GM23248 (cell line): Measurements from ENCODE around the gene HOXC6. TPM values are rescaled to one million over a fixed set of nuclear protein-coding genes. Genes with fewer than 3 reads are reported as not detected.
"Not testable (repeated sequence)": the region's sequence is repeated elsewhere in the genome, so short reads cannot be mapped to it uniquely, and the experiment has no call there.

Source experiments
- DNase-seq: peaks from one replicate; pipeline ENCODE4 v3.0.0-alpha.2; 2015
- H2AFZ ChIP-seq: fragments of 200-600 bp; sonication (generic); 2 replicates; pipeline ENCODE4 v1.6.1; 2016; ENCODE audit warnings: antibody characterized with exemption
- H3F3A ChIP-seq: fragments of 200-600 bp; sonication (generic); 2 replicates; pipeline ENCODE4 v1.6.1; 2016; ENCODE audit warnings: mild to moderate bottlenecking, antibody characterized with exemption, mixed run types; ENCODE audit not compliant: insufficient read depth
- H3K27ac ChIP-seq: fragments of 200-600 bp; sonication (generic); 2 replicates; pipeline ENCODE4 v1.5.1; 2016; ENCODE audit warnings: mild to moderate bottlenecking
- H3K27me3 ChIP-seq: fragments of 200-600 bp; sonication (generic); replicated peaks from 2 replicates; pipeline ENCODE4 v1.6.1; 2016; ENCODE audit warnings: mild to moderate bottlenecking; ENCODE audit not compliant: insufficient read depth
- H3K36me3 ChIP-seq: fragments of 200-600 bp; sonication (generic); 2 replicates; pipeline ENCODE4 v1.6.1; 2016; ENCODE audit warnings: low read depth, mild to moderate bottlenecking
- H3K4me1 ChIP-seq: fragments of 200-600 bp; sonication (generic); 2 replicates; pipeline ENCODE4 v1.6.1; 2016; ENCODE audit warnings: mild to moderate bottlenecking; ENCODE audit not compliant: insufficient read depth
- H3K4me2 ChIP-seq: fragments of 200-600 bp; sonication (generic); one replicate; pipeline ENCODE4 v1.6.1; 2016; ENCODE audit warnings: mild to moderate bottlenecking; ENCODE audit not compliant: unreplicated experiment
- H3K4me3 ChIP-seq: fragments of 200-600 bp; sonication (generic); 2 replicates; pipeline ENCODE4 v1.5.1; 2016; ENCODE audit warnings: mild to moderate bottlenecking
- H3K79me2 ChIP-seq: fragments of 200-600 bp; sonication (generic); 2 replicates; pipeline ENCODE4 v1.6.1; 2016; ENCODE audit warnings: mild to moderate bottlenecking; ENCODE audit not compliant: insufficient read depth
- H3K9ac ChIP-seq: fragments of 200-600 bp; sonication (generic); 2 replicates; pipeline ENCODE4 v1.6.1; 2016; ENCODE audit warnings: mild to moderate bottlenecking
- H3K9me2 ChIP-seq: fragments of 200-600 bp; sonication (generic); 2 replicates; pipeline ENCODE4 v1.6.1; 2016; ENCODE audit warnings: mixed run types, mild to moderate bottlenecking, moderate library complexity; ENCODE audit not compliant: insufficient read depth
- H3K9me3 ChIP-seq: fragments of 200-600 bp; sonication (generic); one replicate; pipeline ENCODE4 v1.6.1; 2017; ENCODE audit warnings: low read depth
- H4K20me1 ChIP-seq: fragments of 200-600 bp; sonication (generic); 2 replicates; pipeline ENCODE4 v1.6.0; 2016; ENCODE audit not compliant: insufficient read depth
- EZH2 ChIP-seq: fragments of 200-600 bp; sonication (generic); IDR thresholded peaks from 2 replicates; pipeline ENCODE4 v1.6.1; 2018; ENCODE audit warnings: antibody characterized with exemption, mild to moderate bottlenecking; ENCODE audit not compliant: insufficient read depth, poor library complexity, severe bottlenecking
- EZH2phosphoT487 ChIP-seq: fragments of 200-600 bp; sonication (generic); IDR thresholded peaks from 2 replicates; pipeline ENCODE4 v1.6.1; 2018; ENCODE audit warnings: antibody characterized with exemption, moderate library complexity, mild to moderate bottlenecking, low read depth; ENCODE audit not compliant: insufficient read depth
- WGBS, 2 experiments: methylation state at CpG; one replicate each; pipeline ENCODE4 v1.1.6; 2015 to 2017; ENCODE audit warnings: low lambda C conversion rate in 2 of 2, low coverage in 1 of 2; ENCODE audit errors: missing lambda C conversion rate in 2 of 2; 5-methylcytosine and 5-hydroxymethylcytosine counted together
- in situ Hi-C: fragments of 300-500 bp; cut with MboI; formaldehyde crosslinking; loops from 2 replicates; pipeline ENCODE4 v1.15.0; 2020
- polyA plus RNA-seq: library from polyadenylated mRNA; unstranded; fragments of >200 nt; fragmentation: Nextera tagmentation; extraction: Ambion mirVana; gene quantifications from 2 replicates; pipeline ENCODE4 v1.2.1, GENCODE V29; 2016
- total RNA-seq: library from RNA; depleted of rRNA; stranded (reverse); fragments of >200 nt; shearing (Covaris generic); gene quantifications from 2 replicates; pipeline ENCODE4 v1.2.3, GENCODE V29; 2014

HOXC6 gene
- total and polyA plus RNA-seq, 2 experiments from 2014 or later, result 3.6 to 20.5 TPM

DNA sequence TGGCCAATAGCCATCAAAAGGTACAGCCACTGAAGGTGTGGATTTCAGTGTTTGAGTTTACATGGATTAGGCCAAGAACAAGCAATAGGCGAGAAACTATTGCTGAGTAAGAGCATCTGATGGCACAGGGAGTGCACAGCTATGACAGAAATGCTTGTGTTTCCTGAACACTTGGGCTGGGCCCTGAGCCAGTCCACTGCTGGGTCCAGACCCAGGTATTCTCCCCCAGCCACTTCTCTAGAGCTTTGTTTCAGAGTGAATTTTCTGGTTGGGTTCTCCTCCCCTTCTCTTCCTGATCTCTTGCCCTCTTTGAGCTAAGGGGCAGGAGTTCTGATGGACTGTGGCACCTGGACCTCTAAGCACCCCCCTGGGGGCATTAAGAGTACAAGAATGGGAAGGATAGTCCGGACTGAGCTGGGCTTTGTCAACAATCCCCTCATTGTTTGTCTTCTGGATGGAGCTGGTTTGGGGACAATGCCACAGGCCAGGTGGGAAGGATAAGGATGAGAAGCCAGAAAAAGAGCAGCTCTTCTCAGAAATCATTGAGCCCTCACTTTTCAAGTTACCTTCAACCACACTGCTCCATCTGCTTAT is 13.0 kb downstream of the HOXC6 start:
- Histone ChIP-seq H3K4me1 (peaks cover 13% of the 10 kb centered on the region), H3F3A (no peaks in the 10 kb centered on the region), H2AFZ (no peak overlapping the region), H3K36me3 (no peaks in the 10 kb centered on the region), H4K20me1 (no peaks in the 10 kb centered on the region), H3K27ac (no peak overlapping the region), H3K4me2 (no peak overlapping the region), H3K79me2 (peaks cover 33% of the 10 kb centered on the region), H3K9me3 (no peaks in the 10 kb centered on the region), H3K9ac (no peak overlapping the region), H3K4me3 (no peak overlapping the region), H3K9me2 (no peaks in the 10 kb centered on the region), H3K27me3 (no peaks in the 10 kb centered on the region)
- in situ Hi-C loops, result no loop called here
- no peak for DNase-seq
- no peak for TF ChIP-seq EZH2phosphoT487
- no peak for TF ChIP-seq EZH2
- 70 to 71% methylated on average over 2 of the region's 2 CpGs for WGBS, 2 experiments

DNA sequence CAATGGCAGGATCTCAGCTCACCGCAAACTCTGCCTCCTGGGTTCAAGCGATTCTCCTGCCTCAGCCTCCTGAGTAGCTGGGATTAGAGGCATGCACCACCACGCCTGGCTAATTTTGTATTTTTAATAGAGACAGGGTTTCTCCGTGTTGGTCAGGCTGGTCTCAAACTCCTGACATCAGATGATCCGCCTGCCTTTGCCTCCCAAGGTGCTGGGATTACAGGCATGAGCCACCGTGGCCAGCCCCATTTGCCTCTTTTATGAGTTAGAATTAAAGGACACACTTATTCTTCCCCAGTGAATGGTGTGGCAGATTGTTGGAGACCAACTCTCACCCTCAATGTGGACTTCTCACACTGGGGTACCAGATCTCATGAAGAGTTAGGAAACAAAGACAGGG is 13.8 kb downstream of the HOXC6 start:
- H3K9ac ChIP-seq, H3K4me2 ChIP-seq, H3F3A ChIP-seq, H2AFZ ChIP-seq, H3K9me2 ChIP-seq, H3K4me3 ChIP-seq, H4K20me1 ChIP-seq, H3K9me3 ChIP-seq, H3K27me3 ChIP-seq, DNase-seq, H3K4me1 ChIP-seq, in situ Hi-C loops, H3K36me3 ChIP-seq, H3K27ac ChIP-seq: not testable (repeated sequence)
- H3K79me2 ChIP-seq, result peaks cover 28% of the 10 kb centered on the region
- WGBS, 2 experiments, result 80 to 85% methylated on average over 6 of the region's 6 CpGs

DNA sequence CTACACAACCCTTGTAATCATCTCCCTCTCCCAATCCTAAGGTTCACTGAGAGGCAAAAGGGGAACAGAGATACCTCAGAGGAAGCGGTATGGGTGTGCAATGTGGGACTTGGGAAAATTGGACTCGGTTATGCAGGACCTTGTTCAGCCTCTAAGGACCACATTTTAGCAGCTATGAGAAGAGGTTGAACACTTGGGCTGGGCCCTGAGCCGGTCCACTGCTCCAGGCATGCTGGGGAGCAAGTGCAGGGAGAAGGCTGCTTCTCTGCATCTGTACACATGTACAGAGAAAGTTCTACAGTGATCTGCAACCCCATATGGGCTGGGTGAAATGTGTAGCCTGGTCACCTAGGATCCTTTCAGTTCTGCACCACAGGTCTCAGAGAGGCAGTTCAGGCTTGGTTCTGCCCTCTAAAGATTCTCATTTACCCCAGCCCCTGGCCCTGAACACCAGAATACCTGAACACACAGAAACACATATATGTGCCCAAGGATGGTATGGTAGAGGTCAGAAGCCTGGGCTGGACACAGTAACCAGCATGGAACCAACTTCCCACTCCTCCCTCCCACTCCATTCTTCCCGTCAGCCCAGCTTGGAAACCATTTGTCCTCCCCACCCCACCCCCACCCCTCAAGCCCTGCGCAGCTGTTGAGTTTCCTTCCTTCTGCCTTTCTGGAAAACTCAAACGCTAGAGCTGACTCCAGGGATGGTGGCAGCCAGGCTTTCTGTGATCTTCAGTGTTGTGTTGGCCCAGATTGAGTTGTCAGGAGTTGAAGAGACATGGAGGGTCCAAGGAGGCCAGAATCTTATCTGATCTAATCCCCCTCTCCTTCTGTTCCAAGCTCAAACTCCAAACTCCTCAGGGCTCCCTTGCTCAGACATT is 15.0 kb downstream of the HOXC6 start:
- H4K20me1 ChIP-seq, result no peaks in the 10 kb centered on the region
- no peak for TF ChIP-seq EZH2phosphoT487
- no peak for TF ChIP-seq EZH2
- no peaks in the 10 kb centered on the region for H3K36me3 ChIP-seq
- H3K27me3 ChIP-seq, result no peaks in the 10 kb centered on the region
- H3K4me2 ChIP-seq, result no peak overlapping the region
- in situ Hi-C loops, result no loop called here
- H3F3A ChIP-seq, result no peaks in the 10 kb centered on the region
- H3K4me1 ChIP-seq, result peaks cover 9% of the 10 kb centered on the region; the same call in 1 of the 2 replicates
- no peaks in the 10 kb centered on the region for H3K9me2 ChIP-seq
- 64 to 71% methylated on average over 6 of the region's 6 CpGs for WGBS, 2 experiments
- no peaks in the 10 kb centered on the region for H3K9me3 ChIP-seq
- no peak overlapping the region for H2AFZ ChIP-seq
- DNase-seq, result no peak
- H3K79me2 ChIP-seq, result peaks cover 28% of the 10 kb centered on the region
- no peak overlapping the region for H3K27ac ChIP-seq
- no peak overlapping the region for H3K4me3 ChIP-seq
- H3K9ac ChIP-seq, result no peak overlapping the region

DNA sequence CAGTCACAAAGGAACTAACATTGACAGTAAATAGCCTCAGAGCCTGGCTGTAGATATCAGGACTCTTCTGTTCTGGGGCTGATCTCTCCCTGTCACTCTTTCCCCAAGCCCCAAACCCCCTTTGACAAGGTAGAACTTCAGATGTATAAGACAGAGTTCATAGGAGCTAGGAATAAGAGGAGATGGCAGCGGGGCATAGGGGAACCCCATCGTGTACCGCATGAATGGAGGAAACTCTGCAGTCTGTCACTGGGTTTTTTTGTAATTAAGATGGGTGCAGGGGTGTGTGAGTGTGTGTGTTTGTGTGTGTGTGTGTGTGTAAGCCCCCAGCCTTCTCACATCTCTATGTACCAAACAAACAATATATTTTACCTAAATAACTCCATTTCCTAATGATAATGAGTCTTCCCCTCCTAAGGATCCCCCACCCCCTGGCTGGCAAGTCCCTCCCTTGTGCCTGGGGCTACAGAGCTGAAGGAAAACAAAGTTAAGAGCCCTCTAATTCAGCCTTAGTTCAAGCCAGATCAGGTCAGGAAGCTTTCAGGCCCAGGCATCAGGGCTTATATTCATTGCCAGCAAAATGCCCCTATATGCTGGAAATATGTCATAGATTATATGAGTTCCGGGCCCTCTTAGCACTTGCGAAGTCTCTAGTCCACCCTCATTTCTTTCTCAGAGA is 16.3 kb downstream of the HOXC6 start:
- Histone ChIP-seq H3K36me3 (no peaks in the 10 kb centered on the region), H3K9me3 (no peaks in the 10 kb centered on the region), H3K27me3 (no peaks in the 10 kb centered on the region), H3K9ac (no peak overlapping the region), H3K27ac (no peak overlapping the region), H3K79me2 (peaks cover 28% of the 10 kb centered on the region), H3K4me2 (no peak overlapping the region), H3F3A (no peaks in the 10 kb centered on the region), H4K20me1 (no peaks in the 10 kb centered on the region), H3K4me3 (no peak overlapping the region), H3K9me2 (no peaks in the 10 kb centered on the region), H3K4me1 (peaks cover 4% of the 10 kb centered on the region; the same call in 1 of the 2 replicates), H2AFZ (no peak overlapping the region)
- no peak for TF ChIP-seq EZH2phosphoT487
- TF ChIP-seq EZH2, result no peak
- no peak for DNase-seq
- WGBS, 2 experiments, result 88 to 92% methylated on average over 5 of the region's 5 CpGs
- in situ Hi-C loops, result no loop called here
